Stimulated activated CD4-positive, alpha-beta T cell treated with anti-CD3 and anti-CD28 coated beads, Interleukin-4, amount 100 ng/mL, for 4 hours (primary cell): ENCODE measurements around the gene TUBB.
"Not testable (repeated sequence)": the region's sequence is repeated elsewhere in the genome, so short reads cannot be mapped to it uniquely, and the experiment has no call there.

Source experiments
- DNase-seq, 2 experiments: peaks; one replicate each; pipeline ENCODE4 v3.0.0-alpha.2; 2020

The TUBB gene

DNA sequence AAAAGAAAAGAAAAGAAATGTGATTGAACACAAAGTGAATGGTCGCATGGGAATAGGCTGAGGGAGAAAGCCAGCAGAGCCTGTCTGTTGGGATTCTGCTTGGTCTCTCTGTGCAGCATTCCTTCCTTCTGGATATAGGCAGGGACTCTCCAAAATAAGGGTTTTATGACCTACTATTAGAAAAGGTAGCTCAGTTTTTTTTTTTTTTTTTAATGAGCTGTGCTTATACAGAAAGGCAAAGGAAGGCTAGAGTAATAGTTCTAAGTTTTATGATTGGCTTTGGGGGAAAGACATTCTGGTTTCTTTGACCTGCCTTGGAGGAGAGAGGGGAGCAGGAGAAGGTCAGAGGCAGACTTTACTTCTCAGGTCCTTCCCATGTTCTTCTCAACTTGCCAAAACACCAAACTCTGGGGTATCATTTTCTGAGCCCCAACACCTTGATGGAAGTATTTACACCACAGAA is 43.0 kb downstream of the TUBB start:
- no peak for DNase-seq

DNA sequence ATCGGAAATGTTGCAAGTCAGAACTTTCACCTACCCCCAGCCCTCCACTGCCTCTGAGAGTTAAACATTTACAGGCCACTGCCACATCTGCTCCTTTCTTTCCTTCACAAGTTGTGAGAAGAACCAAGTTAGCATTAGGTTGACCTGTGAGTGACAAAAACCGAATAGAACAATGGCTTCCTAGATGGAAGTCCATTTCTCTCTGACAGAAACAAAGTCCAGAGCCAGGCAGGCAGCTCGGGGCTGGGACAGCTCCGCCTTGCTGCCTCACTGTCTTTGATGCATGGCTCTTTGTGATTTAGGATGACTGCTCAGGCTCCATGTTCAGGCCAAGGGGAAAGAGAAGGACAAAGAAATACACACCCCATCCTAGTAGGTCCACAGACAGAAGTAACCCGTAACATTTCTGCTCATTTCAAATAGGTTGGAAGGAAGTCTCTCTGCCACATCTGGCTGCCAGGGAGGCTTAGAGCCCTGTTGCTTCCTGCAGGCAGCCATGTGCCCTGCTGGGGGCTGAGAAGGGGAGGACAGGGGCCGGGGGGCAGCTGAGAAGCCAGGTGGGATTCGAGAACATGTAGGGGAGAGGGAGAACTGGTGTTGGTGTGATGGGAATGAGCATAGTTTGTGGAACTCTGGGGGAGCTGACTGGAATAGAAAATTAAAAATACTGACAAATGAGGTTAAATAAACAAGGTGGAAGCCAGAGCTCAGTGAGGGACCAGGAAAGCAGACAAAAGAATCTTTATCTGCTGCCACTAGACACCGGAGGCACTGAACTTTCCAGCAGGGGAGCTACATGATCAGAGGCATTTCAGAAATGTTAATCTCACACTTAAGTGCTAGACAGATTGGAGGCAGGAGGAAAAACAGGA is 43.7 kb downstream of the TUBB start:
- DNase-seq = no peak

DNA sequence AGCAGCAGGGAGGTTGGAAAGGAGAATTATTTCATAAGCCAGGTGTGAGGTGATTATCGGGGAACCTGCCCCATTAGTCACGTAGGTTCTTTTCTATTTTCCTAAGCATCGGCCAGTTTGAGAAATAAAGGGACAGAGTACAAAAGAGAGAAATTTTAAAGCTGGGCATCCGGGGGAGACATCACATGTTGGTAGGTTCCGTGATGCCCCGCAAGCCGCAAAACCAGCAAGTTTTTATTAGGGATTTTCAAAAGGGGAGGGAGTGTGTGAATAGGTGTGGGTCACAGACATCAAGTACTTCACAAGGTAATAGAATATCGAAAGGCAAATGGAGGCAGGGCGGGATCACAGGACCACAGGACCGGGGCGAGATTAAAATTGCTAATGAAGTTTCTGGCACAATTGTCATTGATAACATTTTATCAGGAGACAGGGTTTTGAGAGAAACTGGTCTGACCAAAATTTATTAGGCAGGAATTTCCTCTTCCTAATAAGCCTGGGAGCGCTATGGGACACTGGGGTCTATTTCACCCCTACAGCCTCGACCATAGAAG is 44.4 kb downstream of the TUBB start:
- DNase-seq = not testable (repeated sequence)

DNA sequence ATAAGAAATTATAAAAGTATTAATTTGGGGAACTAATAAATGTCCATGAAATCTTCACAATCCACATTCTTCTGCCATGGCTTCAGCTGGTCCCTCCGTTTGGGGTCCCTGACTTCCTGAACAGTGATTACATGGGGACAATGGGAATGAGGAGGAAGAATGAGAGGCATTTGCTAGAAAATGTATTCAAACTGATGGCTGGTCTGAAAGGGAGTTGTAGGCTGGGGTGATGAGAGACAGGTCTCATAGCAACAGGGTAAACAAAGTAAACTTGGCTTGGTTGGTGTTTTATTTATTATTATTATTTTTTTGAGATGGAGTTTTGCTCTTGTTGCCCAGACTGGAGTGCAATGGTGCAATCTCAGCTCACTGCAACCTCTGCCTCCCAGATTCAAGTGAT is 45.3 kb downstream of the TUBB start:
- DNase-seq = not testable (repeated sequence)

DNA sequence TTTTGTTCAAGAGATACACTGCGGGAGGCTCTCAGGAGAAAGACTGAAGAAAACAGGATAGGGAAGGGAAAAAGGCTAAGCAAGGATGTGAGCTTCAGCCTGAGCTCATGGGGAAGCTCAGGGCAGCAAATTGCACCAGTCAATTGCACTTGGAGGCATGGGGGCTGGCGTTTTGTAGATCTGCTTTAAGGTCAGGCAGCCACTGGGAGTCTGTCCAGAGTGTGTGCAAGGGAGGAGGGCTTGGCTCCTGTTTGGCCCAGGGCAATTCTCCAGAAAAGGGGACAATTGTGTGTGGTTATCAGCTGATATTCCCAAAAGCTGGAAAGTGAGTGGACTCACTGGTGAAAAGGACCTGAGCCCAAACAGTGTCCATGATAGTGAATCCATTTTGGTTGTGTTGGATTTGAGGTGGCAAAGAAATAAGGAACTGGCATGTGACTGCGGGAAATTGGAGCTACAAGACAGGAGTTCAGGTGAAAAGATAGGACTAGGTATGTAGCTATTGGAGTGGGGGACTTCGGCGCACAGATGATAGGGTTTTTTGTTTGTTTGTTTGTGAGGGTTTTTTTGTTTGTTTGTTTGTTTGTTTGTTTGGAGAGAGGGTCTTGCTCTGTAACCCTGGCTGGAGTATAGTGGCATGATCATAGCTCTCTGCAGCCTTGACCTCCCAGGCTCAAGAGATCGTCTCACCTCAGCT is 46.5 kb downstream of the TUBB start:
- no peak for DNase-seq

DNA sequence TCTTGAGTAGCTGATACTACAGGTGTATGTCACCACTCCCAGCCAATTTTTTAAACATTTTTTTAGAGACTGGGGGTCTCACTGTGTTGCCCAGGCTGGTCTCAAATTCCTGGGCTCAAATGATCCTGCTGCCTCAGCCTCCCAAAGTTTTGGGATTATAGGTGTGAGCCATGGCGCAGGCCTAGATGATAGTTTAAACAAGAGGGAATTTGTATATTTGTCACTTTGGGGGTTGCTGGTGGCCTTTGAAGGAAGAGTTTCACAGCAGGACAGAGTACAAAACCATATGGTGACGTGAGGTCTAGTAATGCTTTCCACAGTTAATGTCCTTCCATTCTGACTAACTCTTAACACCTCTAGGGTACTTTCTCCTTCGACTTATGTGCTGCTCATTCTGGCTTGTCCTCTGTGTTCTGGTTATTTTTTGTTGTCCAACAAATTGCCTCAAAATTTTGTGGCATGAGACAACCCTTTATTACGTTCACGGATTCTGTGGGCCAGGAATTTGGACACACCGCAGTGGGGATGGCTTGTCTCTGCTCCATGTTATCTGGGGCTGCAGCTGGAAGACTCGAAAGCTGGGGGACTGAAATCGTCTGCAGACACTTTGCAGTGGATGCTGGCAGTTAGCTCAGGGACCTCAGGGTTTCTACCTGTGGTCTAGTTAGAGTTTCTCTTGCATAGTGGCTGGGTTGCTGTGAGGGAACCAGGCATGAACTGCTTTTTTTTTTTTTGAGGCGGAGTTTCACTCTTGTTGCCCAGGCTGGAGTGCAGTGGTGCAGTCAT is 47.2 kb downstream of the TUBB start:
- no peak for DNase-seq

DNA sequence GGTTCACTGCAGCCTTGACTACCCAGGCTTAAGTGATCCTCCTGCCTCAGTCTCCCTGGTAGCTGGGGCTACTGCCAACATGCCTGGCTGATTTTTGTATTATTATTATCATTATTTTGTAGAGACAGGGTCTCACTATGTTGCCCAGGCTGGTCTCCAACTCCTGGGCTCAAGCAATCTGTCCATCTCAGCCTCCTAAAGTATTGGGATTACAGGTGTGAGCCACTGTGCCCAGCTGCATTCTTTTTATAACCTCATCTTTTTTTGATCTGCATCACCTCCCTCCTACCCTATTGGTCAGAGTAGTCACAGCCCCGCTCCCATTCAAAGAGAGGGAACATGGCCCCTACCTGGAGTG is 47.8 kb downstream of the TUBB start:
- DNase-seq = no peak

DNA sequence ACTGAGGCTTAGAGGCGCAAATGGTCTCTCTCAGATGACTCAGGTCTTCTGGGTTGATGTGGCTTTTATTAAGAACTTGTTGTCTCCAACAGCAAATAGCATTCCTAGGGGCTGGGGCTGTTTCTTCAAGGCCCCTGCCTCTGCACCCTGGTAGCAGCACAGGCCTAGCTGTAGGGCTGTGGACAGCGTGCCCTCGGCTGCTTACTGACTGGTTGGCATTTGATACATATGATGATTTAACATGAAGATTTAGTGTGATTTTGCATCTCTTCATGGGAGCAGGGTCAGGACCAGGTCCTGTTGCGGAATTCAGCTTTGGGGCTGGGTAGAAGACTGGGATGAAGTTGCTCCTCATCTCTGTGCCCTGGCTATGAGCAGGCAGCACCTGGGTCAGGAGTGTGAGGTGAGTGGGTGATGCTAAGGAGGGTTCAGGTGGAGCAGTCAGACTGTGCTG is 48.5 kb downstream of the TUBB start:
- no peak for DNase-seq

DNA sequence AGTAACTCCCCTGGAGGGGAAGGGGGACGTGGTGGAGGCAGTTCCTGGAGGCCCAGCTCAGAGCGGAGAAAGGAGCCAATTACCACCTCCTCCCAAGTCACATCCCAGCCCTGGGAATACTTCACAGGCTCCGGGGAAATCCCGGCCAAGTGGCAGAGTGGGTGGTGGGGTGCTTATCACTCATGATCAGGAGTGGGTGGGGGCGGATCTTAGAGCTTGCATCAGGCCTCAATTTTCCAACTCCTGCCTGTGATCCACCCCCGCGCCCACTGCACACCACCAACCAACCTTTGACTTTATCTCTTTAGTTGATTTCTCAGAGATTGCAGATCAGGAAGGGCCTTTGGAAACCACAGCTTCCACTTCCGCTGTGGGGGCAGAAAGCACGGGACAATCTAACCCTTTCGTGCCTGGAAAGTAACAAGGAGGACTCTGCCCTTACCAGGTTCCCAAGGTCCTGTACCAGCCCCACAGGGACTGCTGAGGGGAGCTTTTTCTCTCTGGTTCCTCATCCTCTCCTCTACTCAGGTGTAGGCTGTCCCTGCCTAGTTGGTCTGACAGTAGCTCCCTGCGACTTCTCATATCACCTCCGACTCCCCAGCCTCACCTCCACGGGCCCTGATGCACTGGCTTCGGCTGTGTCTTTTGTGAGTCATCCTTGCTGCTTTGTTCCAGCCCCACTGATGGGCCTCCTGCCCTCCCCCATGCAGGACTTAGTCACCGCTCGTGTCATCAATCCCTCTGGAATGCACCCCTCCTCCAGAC is 49.1 kb downstream of the TUBB start:
- peak; percentile 79 to 94 for DNase-seq

DNA sequence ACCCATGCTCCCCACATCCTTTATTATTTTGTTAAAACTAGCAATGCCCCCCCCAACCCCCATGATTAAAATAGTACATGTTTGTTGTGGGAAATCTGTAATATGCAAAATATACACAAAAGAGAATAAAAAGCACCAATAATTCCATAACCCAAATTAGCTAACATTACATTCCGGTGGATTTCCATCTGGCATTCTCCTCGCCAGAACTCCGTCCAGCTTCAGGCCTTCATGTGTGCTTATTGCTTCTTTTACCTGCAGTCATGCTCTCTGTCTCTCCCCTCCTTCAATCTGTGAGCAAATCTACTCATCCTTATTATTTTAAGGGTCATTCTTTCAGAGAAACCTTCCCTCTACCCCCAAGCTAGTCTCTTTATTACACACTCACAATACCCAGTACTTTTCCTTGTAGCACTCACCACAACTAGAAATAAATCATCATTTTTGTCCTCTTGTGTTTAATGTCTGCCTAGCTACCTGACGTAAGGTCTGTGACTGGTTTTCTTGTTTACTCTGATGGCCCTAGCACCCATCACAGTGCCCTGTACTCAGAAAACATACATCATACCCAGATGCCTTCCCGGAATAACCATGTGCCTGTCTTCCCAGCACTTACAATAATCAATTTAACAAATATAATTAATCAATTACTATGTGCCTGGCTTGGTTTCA is 49.8 kb downstream of the TUBB start:
- no peak for DNase-seq

DNA sequence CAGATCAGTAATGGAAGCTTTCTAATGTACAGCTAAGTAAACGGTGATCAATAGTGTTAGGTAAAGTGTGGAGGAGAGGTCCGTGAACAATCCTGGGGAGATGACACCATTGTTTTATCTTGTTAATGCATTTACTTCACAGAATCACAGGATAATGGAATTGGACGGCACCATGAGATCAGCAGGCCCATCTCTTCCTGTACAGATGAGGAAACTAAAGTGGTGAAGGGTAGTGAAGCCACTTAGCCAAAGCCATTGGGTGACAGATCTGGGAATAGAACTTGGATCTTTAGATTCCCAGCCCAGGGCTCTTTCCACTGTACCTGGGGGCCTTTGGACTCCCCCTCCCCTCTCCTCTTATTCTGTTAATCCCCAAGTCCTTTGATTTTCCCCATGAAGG is 50.4 kb downstream of the TUBB start:
- DNase-seq = no peak

DNA sequence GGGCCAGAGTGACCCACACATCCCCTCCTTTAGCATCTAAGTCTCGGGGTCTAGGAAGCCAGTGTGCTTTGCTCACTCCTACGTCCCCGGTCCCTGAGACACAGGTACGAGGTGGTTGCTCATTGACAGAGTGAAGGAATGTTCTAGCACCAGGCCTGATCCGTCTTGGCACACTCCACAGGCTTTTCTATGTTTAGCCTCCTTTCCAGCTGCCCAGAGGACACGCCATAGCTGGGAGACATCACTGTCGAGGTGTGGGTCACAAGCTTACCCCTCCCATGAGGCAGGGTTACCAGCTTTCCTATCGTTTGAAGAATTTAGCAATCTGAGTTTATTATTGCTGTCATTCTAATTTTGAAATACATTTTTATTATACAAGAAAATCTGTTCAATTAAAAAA is 54.5 kb downstream of the TUBB start:
- no peak for DNase-seq
